ENCODE results near the gene FAS. TPM values are rescaled to one million over a fixed set of nuclear protein-coding genes. Genes with fewer than 3 reads are reported as not detected.

FAS gene
- total RNA-seq, 4 donors from 2014 or later = 9.4 to 34.1 (median 17.4) TPM

- no peak for TF ChIP-seq POLR2A (IDR thresholded peaks at IDR 0.05)
- no peak for TF ChIP-seq CTCF (IDR thresholded peaks at IDR 0.05)
- Histone ChIP-seq H3K4me1 (peaks cover 5 to 6% of the 10 kb centered on the region in 2 donors), H3K27me3 (no peaks in the 10 kb centered on the region), H3K9me3 (no peaks in the 10 kb centered on the region), H3K36me3 (no peaks in the 10 kb centered on the region), H3K27ac (peak overlapping the region in 2 of 3 donors; percentile 37 to 99), H3K4me3 (replicated peaks in 1 of 3) (no peak overlapping the region)
- DNase-seq = no peak
- WGBS, 2 donors = 60 to 74% methylated on average over 1 of the region's 1 CpG
- intact Hi-C loops (cut with DNase I) = no loop called here
These were observed 3.4 kb downstream of the FAS start for GRCh38 chr10:88994019-88994418.

- H3K27ac ChIP-seq = peak overlapping the region in 2 of 3 donors; percentile 3 to 51
- intact Hi-C loops (cut with DNase I) = no loop called here
- H3K27me3 ChIP-seq = no peaks in the 10 kb centered on the region
- WGBS, 2 donors = 76 to 85% methylated on average over 7 of the region's 7 CpGs
- no peaks in the 10 kb centered on the region for H3K4me1 ChIP-seq
- TF ChIP-seq POLR2A (IDR thresholded peaks at IDR 0.05) = no peak
- no peak for TF ChIP-seq CTCF (IDR thresholded peaks at IDR 0.05)
- H3K9me3 ChIP-seq = no peaks in the 10 kb centered on the region
- no peaks in the 10 kb centered on the region for H3K36me3 ChIP-seq
- DNase-seq = peak in 1 of 2 donors; percentile 50
- no peak overlapping the region for H3K4me3 ChIP-seq (replicated peaks in 1 of 3)
These were observed 4.7 kb downstream of the FAS start for GRCh38 chr10:88995156-88995876.

- Histone ChIP-seq H3K4me1 (no peaks in the 10 kb centered on the region), H3K27ac (peak overlapping the region in 1 of 3 donors; percentile 4), H3K9me3 (no peaks in the 10 kb centered on the region), H3K36me3 (no peaks in the 10 kb centered on the region), H3K27me3 (no peaks in the 10 kb centered on the region), H3K4me3 (replicated peaks in 1 of 3) (no peak overlapping the region)
- DNase-seq = no peak
- WGBS, 2 donors = 90 to 94% methylated on average over 1 of the region's 1 CpG
- intact Hi-C loops (cut with DNase I) = no loop called here
- TF ChIP-seq POLR2A (IDR thresholded peaks at IDR 0.05) (no peak), CTCF (IDR thresholded peaks at IDR 0.05) (no peak)
These were observed 6.3 kb downstream of the FAS start for GRCh38 chr10:88996927-88997326.

- Histone ChIP-seq H3K9me3 (no peaks in the 10 kb centered on the region), H3K4me3 (replicated peaks in 1 of 3) (no peak overlapping the region), H3K36me3 (peaks cover 0 to 5% of the 10 kb centered on the region in 2 donors), H3K4me1 (no peaks in the 10 kb centered on the region), H3K27me3 (no peaks in the 10 kb centered on the region), H3K27ac (no peak overlapping the region)
- intact Hi-C loops (cut with DNase I) = no loop called here
- TF ChIP-seq CTCF (IDR thresholded peaks at IDR 0.05) (no peak), POLR2A (IDR thresholded peaks at IDR 0.05) (no peak)
- 82 to 85% methylated on average over 1 of the region's 1 CpG for WGBS, 2 donors
- no peak for DNase-seq
These were observed 9.0 kb downstream of the FAS start for GRCh38 chr10:88999625-89000024.

GRCh38 chr10:89001024-89001728 lies 10.6 kb downstream of the FAS start:
- Histone ChIP-seq H3K27me3 (no peaks in the 10 kb centered on the region), H3K27ac (no peak overlapping the region), H3K4me1 (no peaks in the 10 kb centered on the region), H3K36me3 (peaks cover 0 to 5% of the 10 kb centered on the region in 2 donors), H3K9me3 (no peaks in the 10 kb centered on the region), H3K4me3 (replicated peaks in 1 of 3) (no peak overlapping the region)
- no peak for TF ChIP-seq CTCF (IDR thresholded peaks at IDR 0.05)
- no peak for TF ChIP-seq POLR2A (IDR thresholded peaks at IDR 0.05)
- WGBS, 2 donors = 62 to 69% methylated on average over 5 of the region's 5 CpGs
- no peak for DNase-seq
- intact Hi-C loops (cut with DNase I) = no loop called here

Data from thyroid gland (tissue), 4 donors.